WERI-Rb-1 (cell line): ENCODE results near the gene CDH4.

Experiments
- DNase-seq: peaks from one replicate; pipeline ENCODE4 v3.0.0-alpha.2; 2020
- H3K27ac ChIP-seq: fragments of 250-450 bp; sonication (Bioruptor Pico); 2 replicates; pipeline ENCODE4 v1.5.1; 2020; ENCODE audit warnings: mild to moderate bottlenecking, moderate library complexity
- H3K27me3 ChIP-seq: fragments of 250-450 bp; sonication (Bioruptor Pico); 2 replicates; pipeline ENCODE4 v1.5.1; 2021; ENCODE audit warnings: mild to moderate bottlenecking, low read depth, moderate library complexity; ENCODE audit not compliant: insufficient read depth, severe bottlenecking
- H3K36me3 ChIP-seq: fragments of 250-450 bp; sonication (Bioruptor Pico); 2 replicates; pipeline ENCODE4 v1.5.1; 2020; ENCODE audit warnings: mild to moderate bottlenecking, moderate library complexity
- H3K4me3 ChIP-seq: 2 replicates; pipeline ENCODE4 v1.5.1; 2011; ENCODE audit warnings: low read depth, mild to moderate bottlenecking, control low read depth, low read length
- H3K9me3 ChIP-seq: fragments of 250-450 bp; sonication (Bioruptor Pico); 2 replicates; pipeline ENCODE4 v1.5.1; 2021; ENCODE audit warnings: mild to moderate bottlenecking, moderate library complexity; ENCODE audit not compliant: severe bottlenecking
- TF ChIP-seq, protein P1 (sequence below): IDR thresholded peaks from 2 replicates; pipeline ENCODE4 v1.5.1; 2011; ENCODE audit warnings: low read depth, mild to moderate bottlenecking, control low read depth, inconsistent platforms, low read length

Gene CDH4

DNA sequence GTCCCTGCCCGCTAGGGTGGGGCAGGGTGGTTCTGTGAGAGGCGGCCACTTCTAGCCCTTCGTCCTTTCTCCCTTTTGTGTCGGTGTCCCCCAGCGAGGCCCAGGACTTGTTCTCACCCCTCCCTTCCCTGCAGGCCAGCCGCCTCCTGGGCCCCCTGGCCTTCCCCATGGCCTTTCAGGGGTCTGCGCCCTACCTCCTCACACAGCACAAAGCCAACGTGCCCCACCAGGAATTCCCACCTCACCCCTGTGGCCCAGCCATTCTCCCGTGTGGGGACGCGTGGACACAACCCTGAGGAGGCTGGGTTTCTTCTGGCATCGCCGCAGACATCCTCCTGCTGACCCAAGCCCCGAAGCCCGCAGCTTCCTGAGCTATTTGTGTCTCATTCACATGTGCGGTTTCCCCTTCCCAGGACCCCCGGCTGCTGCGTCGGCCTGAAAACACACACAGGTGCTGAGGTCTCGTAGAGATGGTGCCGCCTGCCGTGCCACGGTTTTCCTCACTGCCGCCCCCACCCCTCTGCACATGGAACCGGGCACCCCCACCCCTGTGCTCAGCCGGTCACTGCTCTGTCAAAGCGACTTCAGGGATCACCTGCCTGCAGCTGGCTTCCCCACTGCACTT, 375.8 kb downstream of the CDH4 start:
- Histone ChIP-seq H3K36me3 (no peaks in the 10 kb centered on the region), H3K27me3 (peaks cover 92% of the 10 kb centered on the region), H3K27ac (no peak overlapping the region)

DNA sequence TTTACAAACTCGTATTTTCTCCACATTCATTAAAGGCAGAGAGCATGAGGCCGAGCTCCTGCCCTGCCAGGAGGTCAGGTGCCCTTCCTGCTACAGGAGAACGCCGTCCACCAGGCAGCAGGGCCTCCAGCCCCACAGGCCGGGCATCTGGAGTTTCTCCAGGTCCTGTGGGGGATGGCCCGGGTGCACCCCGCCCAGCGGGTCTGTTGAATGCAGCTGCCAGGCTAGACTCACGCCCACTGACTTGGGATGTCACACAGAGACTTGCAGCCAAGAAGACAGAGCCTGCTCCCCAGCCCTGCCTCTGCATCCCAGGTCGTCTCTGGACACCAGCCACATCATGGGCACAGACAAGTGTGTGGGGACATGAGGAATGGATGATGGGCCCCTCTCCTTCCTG, 376.4 kb downstream of the CDH4 start:
- Histone ChIP-seq H3K36me3 (no peaks in the 10 kb centered on the region), H3K4me3 (no peak overlapping the region), H3K27me3 (peaks cover 92% of the 10 kb centered on the region), H3K27ac (no peak overlapping the region), H3K9me3 (no peaks in the 10 kb centered on the region)
- TF ChIP-seq, protein P1, sequence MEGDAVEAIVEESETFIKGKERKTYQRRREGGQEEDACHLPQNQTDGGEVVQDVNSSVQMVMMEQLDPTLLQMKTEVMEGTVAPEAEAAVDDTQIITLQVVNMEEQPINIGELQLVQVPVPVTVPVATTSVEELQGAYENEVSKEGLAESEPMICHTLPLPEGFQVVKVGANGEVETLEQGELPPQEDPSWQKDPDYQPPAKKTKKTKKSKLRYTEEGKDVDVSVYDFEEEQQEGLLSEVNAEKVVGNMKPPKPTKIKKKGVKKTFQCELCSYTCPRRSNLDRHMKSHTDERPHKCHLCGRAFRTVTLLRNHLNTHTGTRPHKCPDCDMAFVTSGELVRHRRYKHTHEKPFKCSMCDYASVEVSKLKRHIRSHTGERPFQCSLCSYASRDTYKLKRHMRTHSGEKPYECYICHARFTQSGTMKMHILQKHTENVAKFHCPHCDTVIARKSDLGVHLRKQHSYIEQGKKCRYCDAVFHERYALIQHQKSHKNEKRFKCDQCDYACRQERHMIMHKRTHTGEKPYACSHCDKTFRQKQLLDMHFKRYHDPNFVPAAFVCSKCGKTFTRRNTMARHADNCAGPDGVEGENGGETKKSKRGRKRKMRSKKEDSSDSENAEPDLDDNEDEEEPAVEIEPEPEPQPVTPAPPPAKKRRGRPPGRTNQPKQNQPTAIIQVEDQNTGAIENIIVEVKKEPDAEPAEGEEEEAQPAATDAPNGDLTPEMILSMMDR: no peak
- DNase-seq: no peak

More for the DNA sequence above, 375.8 kb downstream of the CDH4 start:
- DNase-seq: no peak
- Histone ChIP-seq H3K4me3 (no peak overlapping the region), H3K9me3 (no peaks in the 10 kb centered on the region)
- TF ChIP-seq, protein P1: no peak

DNA sequence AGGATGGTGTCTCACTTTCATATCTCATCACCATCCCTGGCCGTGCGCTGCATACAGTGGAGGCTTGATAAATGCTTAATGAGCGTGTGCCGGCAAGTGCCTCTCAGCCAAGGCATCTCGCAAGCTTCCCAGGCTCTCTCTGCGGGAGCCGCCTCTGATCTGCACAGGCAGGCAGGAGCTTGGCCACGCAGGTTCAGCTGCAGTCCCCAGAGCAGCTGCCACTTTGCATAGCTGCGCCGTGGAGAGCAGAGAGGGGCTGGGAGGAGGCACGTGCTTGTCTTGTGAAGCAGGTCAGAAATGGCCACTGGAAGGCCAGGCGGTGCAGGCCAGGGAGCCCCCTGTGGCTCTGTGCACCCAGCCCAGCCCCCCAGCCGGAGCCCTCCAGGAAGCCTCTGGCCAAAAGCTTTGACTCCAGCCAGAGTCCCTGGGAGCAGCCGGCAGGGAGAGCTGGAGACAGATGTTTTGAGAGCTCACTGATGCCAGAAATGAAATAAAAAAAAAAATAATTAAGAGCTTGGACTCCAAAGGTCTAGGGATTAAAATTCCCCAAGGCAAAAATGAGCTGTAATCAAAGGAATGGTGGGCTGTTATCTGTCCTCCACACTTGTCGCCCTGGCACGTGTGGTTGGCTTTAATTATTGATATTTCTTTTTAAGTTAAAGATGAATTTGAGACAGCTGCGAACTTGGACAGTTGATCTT, 377.0 kb downstream of the CDH4 start:
- no peak overlapping the region for H3K4me3 ChIP-seq
- TF ChIP-seq, protein P1: no peak
- no peak overlapping the region for H3K27ac ChIP-seq
- no peak for DNase-seq
- no peaks in the 10 kb centered on the region for H3K36me3 ChIP-seq
- peaks cover 96% of the 10 kb centered on the region for H3K27me3 ChIP-seq
- H3K9me3 ChIP-seq: no peaks in the 10 kb centered on the region

DNA sequence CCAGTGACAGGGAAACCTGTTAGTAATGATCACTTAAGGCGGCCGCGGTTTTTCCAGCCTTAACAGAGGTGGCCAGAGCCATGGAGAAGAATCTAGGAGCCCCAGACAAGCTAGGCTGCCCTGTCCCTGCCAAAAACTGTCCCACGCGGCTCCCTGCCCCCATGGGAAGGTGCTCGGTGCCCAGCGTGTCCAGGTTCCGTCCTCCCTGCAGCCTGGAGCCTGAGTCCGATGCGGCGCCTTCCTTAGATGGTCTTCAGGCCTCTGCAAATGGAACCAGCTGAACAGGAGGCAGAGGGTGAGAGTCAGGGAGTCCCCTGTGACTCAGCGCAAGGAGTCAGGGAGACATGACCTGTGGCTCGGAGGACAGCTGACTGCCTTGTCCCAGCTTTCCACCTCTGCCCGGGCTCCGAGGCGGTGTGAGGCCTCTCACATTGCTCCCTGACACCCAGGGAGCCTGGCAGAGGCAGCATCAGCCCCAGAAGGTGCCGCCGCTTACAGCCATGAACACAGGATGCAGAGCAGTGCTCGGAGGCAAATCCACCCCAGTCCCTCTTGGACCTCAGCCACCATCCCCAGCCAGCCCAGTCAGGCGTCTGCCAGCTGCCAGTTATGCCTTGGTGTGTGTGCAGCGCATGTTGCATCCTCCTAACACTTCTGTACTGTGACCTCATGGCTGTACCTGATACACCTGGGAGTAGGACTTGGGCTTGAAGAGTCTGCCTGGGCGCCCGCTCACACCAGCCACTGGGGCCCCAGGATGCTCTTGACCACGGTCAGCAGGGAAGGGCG, 377.7 kb downstream of the CDH4 start:
- H3K9me3 ChIP-seq: no peaks in the 10 kb centered on the region
- no peak for DNase-seq
- no peak overlapping the region for H3K4me3 ChIP-seq
- no peaks in the 10 kb centered on the region for H3K36me3 ChIP-seq
- no peak overlapping the region for H3K27ac ChIP-seq
- H3K27me3 ChIP-seq: peaks cover 96% of the 10 kb centered on the region
- TF ChIP-seq, protein P1: no peak

DNA sequence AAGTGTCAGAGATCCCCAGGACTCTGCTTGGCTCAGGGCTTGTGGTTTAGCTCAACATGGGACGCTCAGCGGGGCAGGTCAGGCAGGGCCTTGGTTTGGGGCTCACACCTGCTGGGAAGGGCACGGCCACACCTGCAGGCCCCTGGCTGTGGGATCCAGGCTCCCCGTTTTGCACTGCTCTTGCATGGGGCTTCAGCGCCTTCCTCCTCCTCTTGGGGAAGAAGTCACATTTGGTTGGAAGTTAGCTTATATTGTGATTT, 378.3 kb downstream of the CDH4 start:
- no peak for DNase-seq
- peaks cover 96% of the 10 kb centered on the region for H3K27me3 ChIP-seq
- H3K9me3 ChIP-seq: no peaks in the 10 kb centered on the region
- H3K36me3 ChIP-seq: no peaks in the 10 kb centered on the region
- no peak overlapping the region for H3K27ac ChIP-seq
- H3K4me3 ChIP-seq: no peak overlapping the region
- TF ChIP-seq, protein P1: no peak
